ENCODE results near the gene CIRBP. TPM values are rescaled to one million over a fixed set of nuclear protein-coding genes. Genes with fewer than 3 reads are reported as not detected.

Gene CIRBP
- total and polyA plus RNA-seq, 9 of the 15 experiments (the other 6 are each of a cell fraction or from before 2014, with no cell fraction given): 20.5 to 327 (median 176) TPM

DNA sequence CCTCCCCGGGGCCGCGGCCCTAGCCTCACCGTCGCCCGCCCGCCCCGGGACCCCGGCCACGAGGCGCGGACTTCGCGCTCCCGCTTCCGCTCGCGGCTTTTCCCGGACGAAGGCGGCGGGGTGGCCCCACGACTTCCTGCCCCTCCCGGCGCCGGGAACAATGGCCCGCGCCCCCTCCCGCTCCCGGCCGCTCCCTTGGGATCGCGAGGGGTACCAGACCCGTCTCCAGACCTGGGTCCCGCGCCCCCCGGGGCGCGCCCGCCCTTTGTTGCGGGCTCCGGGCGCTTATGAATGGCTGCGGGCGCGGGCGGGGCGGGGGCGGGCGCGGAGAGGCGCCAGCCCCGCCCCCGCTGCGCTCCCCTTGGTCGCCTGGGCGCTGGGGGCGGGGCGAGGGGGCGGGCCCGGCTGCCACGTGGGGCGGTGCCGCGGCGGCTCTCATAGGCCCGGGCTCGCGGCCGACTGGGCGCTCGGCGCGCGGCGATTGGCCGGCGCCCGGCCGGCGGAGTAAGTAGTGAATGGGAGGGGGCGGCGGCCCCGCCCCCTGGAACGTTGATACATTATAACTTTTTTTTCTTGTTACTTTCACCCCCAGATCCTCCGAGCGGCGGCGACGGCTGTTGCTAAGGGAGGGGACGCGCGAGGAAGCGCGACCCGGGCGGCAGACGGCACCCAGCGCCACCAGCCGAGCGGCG is 19.7 kb upstream of the CIRBP start (continued):
- TF ChIP-seq MYC (IDR thresholded peaks at IDR 0.05; ENCODE audit: low read depth, low read length) (peak; percentile 57; the same call in 1 of the 2 replicates), MYC (CRISPR knock-in tag; IDR thresholded peaks at IDR 0.05; ENCODE audit: borderline replicate concordance, low read depth) (no peak), MLLT1 (IDR thresholded peaks at IDR 0.05) (no peak), TGIF2 (CRISPR knock-in tag; IDR thresholded peaks at IDR 0.05) (0 out of 2 replicates have a peak, but pooled peaks have one; percentile 67), ETV1 (tag; conservative IDR thresholded peaks at IDR 0.05; ENCODE audit: low read depth) (no peak), DDX20 (tag; IDR thresholded peaks at IDR 0.05; ENCODE audit: low read depth) (no peak), MBD1 (CRISPR knock-in tag; IDR thresholded peaks at IDR 0.05) (no peak), FOXM1 (IDR thresholded peaks at IDR 0.05; ENCODE audit: low read depth) (no peak), FOXM1 (CRISPR knock-in tag; IDR thresholded peaks at IDR 0.05; ENCODE audit: low read depth) (no peak), ZNF512 (tag; IDR thresholded peaks at IDR 0.05) (no peak), BMI1 (IDR thresholded peaks at IDR 0.05; ENCODE audit: low read length) (no peak), E2F8 (IDR thresholded peaks at IDR 0.05; ENCODE audit: low read depth, partially characterized antibody) (no peak), ZNF589 (CRISPR knock-in tag; IDR thresholded peaks at IDR 0.05; ENCODE audit: low read depth) (no peak), ZKSCAN3 (CRISPR knock-in tag; IDR thresholded peaks at IDR 0.05) (no peak), ZNF354B (CRISPR knock-in tag; IDR thresholded peaks at IDR 0.05) (no peak), SAFB2 (IDR thresholded peaks at IDR 0.05; ENCODE audit: borderline replicate concordance, low read depth, low read length, severe bottlenecking) (no peak), KLF6 (CRISPR knock-in tag; IDR thresholded peaks at IDR 0.05; ENCODE audit: borderline replicate concordance) (no peak)
- TF ChIP-seq, protein P1, sequence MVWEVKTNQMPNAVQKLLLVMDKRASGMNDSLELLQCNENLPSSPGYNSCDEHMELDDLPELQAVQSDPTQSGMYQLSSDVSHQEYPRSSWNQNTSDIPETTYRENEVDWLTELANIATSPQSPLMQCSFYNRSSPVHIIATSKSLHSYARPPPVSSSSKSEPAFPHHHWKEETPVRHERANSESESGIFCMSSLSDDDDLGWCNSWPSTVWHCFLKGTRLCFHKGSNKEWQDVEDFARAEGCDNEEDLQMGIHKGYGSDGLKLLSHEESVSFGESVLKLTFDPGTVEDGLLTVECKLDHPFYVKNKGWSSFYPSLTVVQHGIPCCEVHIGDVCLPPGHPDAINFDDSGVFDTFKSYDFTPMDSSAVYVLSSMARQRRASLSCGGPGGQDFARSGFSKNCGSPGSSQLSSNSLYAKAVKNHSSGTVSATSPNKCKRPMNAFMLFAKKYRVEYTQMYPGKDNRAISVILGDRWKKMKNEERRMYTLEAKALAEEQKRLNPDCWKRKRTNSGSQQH (CRISPR knock-in tag; IDR thresholded peaks at IDR 0.05): no peak

Measured in K562 (cell line).